IPS-18c (cell line): ENCODE data around the gene GOLGB1.
"Not testable (repeated sequence)": the region's sequence is repeated elsewhere in the genome, so short reads cannot be mapped to it uniquely, and the experiment has no call there.

Source experiments
- H3K4me3 ChIP-seq: 2 replicates; pipeline ENCODE4 v1.7.0; 2013; ENCODE audit warnings: low read depth, mild to moderate bottlenecking, low read length, moderate library complexity; ENCODE audit not compliant: insufficient read depth
- H3K9me3 ChIP-seq: one replicate; pipeline ENCODE4 v1.6.1; 2013; ENCODE audit warnings: mild to moderate bottlenecking, low read length, moderate library complexity; ENCODE audit not compliant: control insufficient read depth, insufficient read depth

Gene GOLGB1

DNA sequence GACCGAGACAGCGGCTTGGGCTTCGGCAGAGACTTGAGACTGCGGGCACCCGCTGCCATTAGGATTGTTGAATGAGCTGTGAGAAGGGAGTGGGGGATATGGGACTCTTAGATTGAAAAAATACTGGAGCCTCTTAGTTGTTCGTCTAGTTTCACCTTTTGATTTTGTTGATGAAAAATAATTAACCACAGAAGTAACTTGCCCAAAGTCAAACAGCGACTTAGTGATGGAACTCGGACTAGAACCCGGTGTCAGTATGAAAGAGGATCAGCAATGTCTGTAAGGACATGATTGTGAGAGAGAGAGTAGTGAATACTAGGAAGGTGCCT is 510 bp upstream of the GOLGB1 start:
- H3K4me3 ChIP-seq, result peak overlapping the region; percentile 93
- H3K9me3 ChIP-seq, result no peaks in the 10 kb centered on the region

GRCh38 chr3:121748680-121749275 is 763 bp downstream of the GOLGB1 start:
- Histone ChIP-seq H3K9me3 (no peaks in the 10 kb centered on the region), H3K4me3 (peak overlapping the region; percentile 93)

- H3K4me3 ChIP-seq, result peak overlapping the region; percentile 93; the same call in 1 of the 2 replicates
- H3K9me3 ChIP-seq, result no peaks in the 10 kb centered on the region
These were observed 1.6 kb downstream of the GOLGB1 start for GRCh38 chr3:121747976-121748375.

GRCh38 chr3:121743106-121743505 is 6.4 kb downstream of the GOLGB1 start:
- H3K4me3 ChIP-seq, H3K9me3 ChIP-seq: not testable (repeated sequence)

DNA sequence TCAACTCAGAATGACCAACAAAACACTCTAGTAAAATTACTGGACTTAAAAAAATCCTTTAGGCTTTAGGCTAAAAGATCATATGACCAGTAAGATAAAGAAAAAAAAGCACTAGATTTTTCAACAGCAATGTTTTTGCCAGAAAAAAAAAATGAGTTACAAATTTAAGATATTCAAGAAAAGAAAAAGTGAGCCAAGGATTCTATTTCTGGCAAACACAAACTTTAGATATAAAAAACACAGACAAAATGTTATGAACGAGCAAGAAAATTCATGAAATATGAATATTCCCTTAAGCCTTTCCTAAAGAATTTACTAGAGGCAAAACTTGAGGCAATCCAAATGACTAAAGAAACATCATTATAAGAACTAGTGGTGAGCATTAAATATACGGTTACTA is 8.6 kb downstream of the GOLGB1 start:
- Histone ChIP-seq H3K9me3 (no peaks in the 10 kb centered on the region), H3K4me3 (no peak overlapping the region)

DNA sequence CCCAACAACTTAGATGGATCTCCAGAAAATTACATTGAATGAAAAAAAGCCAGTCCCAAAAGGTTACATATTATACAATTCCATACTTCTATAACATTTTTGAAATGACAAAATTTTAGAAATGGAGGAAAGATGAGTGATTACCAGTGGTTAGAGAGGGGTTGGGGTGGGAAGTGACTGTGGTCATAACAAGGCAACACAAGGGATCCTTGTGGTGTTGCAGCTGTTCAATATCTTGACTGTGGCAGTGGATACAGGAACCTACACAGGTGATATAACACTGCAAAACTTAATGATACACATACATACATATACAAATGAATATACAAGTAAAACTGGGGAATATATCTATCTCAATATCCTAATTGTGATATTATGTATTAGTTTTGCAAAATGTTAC is 9.6 kb downstream of the GOLGB1 start:
- H3K4me3 ChIP-seq, result no peak overlapping the region
- no peaks in the 10 kb centered on the region for H3K9me3 ChIP-seq

GRCh38 chr3:121737644-121738043 is 11.9 kb downstream of the GOLGB1 start:
- Histone ChIP-seq H3K4me3 (no peak overlapping the region), H3K9me3 (no peaks in the 10 kb centered on the region)

DNA sequence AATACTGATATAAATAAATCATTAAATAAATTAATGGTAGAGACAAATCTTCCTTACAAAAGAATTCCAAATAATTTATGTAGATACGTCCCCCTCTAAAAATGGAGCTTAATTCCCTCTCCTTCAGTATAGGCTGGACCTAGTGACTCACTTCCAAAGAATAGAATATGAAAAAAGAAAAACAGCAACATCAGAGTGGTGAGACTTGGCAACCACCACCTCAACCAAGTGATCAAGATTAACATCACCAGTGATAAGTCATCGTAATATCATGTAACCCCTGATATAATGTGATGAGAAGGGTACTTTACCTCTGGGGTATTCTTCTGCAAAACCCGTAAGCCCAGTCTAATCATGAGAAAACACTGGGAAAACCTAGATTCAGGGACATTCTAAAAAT is 13.4 kb downstream of the GOLGB1 start:
- H3K4me3 ChIP-seq, result no peak overlapping the region

GRCh38 chr3:121735047-121735696 is 14.4 kb downstream of the GOLGB1 start:
- H3K9me3 ChIP-seq, result no peaks in the 10 kb centered on the region
- H3K4me3 ChIP-seq, result no peak overlapping the region

More for the DNA sequence above, 13.4 kb downstream of the GOLGB1 start:
- H3K9me3 ChIP-seq, result no peaks in the 10 kb centered on the region

DNA sequence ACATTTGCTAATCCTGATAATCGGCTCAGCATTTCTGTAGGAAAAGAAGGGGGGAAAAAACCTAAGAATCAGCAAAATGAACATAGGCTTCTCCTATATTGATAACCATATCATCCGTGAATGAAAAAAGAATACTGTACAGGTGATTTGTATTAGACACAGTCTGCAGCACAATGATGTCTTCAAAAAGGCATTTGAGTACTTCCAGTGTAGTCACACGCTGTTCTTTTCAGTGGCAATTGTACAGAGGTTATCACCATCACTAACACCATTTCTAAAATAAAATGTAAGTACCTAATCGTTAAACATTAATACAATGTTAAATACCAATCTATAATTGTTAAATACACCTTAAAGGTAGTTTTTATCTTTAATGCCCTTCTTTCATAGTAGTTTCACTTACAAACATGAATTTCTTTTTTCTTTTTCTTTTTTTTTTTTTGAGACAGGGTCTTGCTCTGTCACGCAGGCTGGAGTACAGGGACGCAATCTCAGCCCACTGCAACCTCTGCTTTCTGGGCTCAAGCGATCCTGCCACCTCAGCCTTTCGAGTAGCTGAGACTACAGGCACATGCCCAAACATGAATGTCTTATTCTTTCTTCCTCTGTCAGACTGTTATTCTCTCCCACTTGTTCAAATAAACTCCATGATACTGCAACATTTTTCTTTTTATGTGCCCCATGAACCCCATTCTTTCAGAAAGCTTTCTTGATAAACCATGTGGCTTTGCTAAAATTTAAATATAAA is 18.4 kb downstream of the GOLGB1 start:
- Histone ChIP-seq H3K4me3 (no peak overlapping the region), H3K9me3 (no peaks in the 10 kb centered on the region)

DNA sequence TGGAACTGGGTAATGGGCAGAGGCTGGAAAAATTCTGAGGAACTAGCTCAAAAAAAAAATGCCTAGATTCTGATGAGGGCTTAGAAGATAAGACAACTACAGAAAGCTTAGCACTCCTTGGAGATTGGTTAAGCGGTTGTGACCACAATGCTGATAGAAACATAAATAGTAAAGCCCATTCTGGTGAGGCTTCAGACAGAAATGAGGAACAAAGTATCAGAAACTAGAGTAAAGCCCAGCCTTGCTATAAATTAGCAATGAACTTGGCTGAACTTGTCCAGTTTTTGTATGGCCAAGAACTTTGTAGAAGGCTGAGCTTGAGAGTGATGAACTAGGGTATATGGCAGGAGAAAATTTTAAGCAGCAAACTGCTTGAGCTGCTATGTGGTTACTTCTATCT is 25.4 kb downstream of the GOLGB1 start:
- H3K9me3 ChIP-seq, result no peaks in the 10 kb centered on the region
- no peak overlapping the region for H3K4me3 ChIP-seq

DNA sequence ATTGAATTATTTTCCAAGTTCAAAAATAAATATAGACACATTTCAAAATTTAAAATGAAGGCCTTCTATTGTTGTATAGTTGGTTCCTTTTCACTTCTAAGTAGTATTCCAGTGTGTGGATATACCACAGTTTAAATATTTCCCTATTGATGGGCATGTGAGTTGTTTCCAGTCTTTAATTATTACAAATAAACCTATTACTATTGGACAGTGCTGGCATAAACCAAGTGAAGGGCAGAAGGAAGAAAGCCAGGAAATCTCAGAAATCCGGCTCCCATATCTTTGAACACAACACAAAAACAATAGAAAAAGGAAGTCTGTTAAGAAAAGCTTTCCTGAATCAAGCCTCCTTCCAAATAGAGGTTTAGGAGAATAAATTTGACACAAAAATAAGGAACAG is 26.1 kb downstream of the GOLGB1 start:
- Histone ChIP-seq H3K4me3 (no peak overlapping the region), H3K9me3 (no peaks in the 10 kb centered on the region)

- H3K4me3 ChIP-seq, result no peak overlapping the region
These were observed 27.1 kb downstream of the GOLGB1 start for GRCh38 chr3:121722411-121722810.

DNA sequence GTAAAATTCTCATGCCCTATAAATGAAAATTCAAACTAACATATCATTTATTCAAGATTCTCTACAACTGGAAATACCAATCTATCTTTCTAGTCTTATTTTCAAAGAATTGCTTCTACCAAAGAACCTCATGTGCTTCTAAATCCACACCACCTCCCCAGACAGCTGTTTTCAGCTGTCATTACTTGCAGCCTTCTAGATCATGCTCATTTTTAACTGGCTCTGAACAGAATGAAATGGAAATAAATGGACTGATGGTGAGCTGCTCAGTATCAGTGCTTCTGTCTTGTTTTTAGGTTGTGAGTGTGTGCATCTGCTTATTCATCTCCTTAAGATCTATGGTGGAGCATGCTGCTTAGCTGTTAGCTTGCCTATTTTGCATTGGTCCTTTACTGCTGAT is 29.4 kb downstream of the GOLGB1 start:
- no peaks in the 10 kb centered on the region for H3K9me3 ChIP-seq
- no peak overlapping the region for H3K4me3 ChIP-seq

More at GRCh38 chr3:121722411-121722810, 27.1 kb downstream of the GOLGB1 start:
- no peaks in the 10 kb centered on the region for H3K9me3 ChIP-seq

DNA sequence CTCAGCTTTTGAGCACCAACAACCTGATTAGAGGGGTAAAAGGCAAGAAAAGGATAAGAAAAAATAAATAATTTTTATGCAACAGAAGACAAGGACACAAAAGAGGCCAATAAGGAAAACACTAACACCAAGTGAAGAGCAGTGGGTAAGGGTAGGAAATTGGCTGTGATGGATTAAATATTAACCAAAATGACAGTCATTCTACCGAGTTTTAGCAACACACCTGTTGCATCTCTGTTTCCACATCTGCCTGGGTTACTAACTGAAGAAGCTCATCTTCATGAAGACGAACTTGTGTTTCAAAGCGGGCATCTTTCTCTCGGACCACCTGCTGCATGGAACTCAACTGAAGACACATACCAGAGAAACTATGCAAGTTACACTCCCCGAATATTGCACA is 30.1 kb downstream of the GOLGB1 start:
- Histone ChIP-seq H3K4me3 (no peak overlapping the region), H3K9me3 (no peaks in the 10 kb centered on the region)

DNA sequence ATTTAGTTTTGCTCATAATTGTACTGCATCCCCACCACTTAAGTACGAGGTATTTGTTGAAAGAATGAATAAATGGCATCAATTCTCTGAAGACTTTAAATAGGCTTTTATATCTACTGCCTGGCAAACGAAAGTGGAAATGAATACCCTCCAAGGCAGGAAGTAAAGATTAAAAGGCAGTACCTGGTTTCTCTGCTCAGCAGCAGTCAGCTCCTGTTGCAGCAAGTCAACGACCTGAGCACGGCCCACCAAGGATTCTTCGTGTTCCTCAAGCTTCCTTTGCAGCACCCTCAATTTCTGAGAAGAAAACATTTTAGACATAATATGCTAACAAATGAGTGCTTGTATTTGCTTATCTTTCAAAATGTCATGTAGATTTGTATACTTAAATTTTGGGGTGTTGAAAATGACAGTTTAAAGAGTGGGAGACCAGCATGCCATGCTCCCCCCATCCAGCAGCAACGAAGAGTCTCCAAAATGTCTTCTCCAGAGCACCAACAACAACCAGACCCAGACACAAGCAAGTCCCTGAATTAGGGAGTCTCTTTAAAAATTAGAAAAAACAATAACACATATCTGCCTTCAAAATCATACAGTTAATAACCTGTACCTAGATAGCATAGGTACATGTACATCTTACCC is 31.2 kb downstream of the GOLGB1 start:
- no peaks in the 10 kb centered on the region for H3K9me3 ChIP-seq
- no peak overlapping the region for H3K4me3 ChIP-seq

DNA sequence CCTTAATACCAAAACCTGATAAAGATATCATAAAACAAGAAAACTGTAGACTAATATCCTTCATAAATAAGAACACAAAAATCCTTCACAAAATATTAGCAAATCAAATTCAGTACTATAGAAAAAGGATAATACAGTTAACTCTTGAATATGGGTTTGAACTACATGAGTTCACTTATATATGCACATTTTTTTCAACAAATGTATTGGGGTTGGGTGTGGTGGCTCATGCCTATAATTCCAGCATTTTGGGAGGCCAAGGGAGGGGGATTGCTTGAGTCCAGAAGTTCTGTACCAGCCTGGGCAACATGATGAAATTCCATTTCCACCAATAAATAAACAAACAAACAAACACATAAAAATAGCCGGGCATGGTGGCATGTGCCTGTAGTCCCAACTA is 39.2 kb downstream of the GOLGB1 start:
- Histone ChIP-seq H3K4me3 (no peak overlapping the region), H3K9me3 (no peaks in the 10 kb centered on the region)
